Measurements from ENCODE around the gene C5orf47.

- TF ChIP-seq CTCF (IDR thresholded peaks at IDR 0.05) (no peak), POLR2AphosphoS5 (IDR thresholded peaks at IDR 0.05) (no peak), POLR2A (IDR thresholded peaks at IDR 0.05) (no peak)
Observed at GRCh38 chr5:173968154-173968797, 20.7 kb upstream of the C5orf47 start.

Measured in gastroesophageal sphincter (tissue), 3 donors.